GM21529 (cell line): ENCODE data around the gene TULP4.

ENCODE experiments used
- ATAC-seq: cut with Tn5 transposase; IDR thresholded peaks from one replicate; pipeline ENCODE4 v1.9.1; 2021; ENCODE audit not compliant: unreplicated experiment

TULP4 gene, protein sequence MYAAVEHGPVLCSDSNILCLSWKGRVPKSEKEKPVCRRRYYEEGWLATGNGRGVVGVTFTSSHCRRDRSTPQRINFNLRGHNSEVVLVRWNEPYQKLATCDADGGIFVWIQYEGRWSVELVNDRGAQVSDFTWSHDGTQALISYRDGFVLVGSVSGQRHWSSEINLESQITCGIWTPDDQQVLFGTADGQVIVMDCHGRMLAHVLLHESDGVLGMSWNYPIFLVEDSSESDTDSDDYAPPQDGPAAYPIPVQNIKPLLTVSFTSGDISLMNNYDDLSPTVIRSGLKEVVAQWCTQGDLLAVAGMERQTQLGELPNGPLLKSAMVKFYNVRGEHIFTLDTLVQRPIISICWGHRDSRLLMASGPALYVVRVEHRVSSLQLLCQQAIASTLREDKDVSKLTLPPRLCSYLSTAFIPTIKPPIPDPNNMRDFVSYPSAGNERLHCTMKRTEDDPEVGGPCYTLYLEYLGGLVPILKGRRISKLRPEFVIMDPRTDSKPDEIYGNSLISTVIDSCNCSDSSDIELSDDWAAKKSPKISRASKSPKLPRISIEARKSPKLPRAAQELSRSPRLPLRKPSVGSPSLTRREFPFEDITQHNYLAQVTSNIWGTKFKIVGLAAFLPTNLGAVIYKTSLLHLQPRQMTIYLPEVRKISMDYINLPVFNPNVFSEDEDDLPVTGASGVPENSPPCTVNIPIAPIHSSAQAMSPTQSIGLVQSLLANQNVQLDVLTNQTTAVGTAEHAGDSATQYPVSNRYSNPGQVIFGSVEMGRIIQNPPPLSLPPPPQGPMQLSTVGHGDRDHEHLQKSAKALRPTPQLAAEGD (N-terminal part only)

DNA sequence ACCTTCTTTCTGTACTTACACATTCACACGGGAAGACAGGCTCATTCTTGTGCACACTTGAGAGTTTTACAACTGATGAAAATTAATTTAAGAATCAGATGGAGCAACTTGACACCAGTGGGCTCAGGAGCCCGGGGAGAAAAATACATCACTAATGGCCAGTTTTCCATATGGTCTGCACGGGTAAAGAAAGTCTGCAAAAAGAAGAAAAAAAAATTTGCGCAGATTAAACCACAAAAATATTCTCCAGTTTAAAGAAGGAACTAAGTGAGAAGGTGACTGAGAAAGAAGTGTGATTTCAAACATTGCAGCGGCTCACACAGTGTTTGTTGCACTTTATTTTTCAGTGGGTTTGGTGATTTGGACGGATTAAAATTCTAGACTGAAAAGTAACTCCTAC lies at the start of gene TULP4:
TSS of gene TULP4 (plus strand) at position 301 of the 400 bp plus-strand sequence. CDS start 1,552 bp downstream, outside the sequence.
- ATAC-seq, result no peak

DNA sequence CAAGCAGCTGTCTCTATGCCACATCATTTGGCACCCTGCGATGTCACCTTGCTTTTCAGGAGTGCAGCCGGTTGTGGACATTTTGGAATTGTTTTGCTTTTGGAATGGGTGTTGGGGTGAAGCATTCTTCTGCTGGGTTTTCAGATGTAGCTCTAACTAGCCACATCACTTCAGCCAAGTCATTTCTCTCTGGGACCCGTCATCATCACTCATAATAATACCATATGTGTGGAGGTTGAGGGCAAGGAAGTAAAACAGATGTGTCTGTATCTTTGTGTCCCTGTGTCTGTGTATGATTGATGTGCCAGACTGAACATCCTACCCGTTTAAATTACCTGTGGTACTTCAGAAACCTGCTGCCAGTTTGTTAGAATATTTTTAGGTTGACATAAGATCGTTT lies 49.5 kb upstream of the TULP4 start:
- ATAC-seq, result peak; percentile 65

DNA sequence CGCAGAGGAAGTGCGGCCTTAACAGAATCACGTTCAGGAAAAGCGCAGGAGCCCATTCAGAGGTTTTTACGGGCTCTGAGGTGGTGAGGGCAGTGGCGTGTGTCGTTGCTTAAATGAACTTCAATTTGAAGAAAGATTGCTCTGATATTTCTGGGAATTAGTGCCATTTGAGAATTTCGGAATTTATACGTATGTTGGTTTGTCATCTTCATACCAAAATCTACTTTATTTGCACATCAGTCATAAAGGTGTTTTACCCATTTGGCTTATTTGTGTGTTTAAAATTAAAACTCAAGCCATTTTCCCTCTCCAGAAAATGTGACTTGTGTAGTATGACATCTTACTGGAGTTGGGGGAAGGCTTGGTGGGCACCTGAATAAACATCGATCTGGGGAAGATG lies 48.1 kb upstream of the TULP4 start:
- ATAC-seq, result no peak

DNA sequence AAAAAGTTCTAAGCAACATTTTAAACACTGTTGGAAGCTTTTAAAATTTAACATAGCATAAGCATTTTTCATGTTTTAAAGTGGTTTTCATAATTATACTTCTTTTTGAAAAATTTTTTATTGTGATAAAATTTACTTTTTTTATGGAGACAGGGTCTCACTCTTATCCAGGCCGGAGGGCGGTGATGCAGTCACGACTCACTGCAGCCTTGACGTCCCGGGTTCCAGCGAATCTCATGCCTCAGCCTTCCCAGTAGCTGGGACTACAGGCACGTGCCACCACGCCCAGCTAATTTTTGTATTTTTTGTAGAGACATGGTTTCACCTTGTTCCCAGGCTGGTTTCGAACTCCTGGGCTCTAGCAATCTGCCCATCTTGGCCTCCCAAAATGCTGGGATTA lies 46.1 kb upstream of the TULP4 start:
- no peak for ATAC-seq

DNA sequence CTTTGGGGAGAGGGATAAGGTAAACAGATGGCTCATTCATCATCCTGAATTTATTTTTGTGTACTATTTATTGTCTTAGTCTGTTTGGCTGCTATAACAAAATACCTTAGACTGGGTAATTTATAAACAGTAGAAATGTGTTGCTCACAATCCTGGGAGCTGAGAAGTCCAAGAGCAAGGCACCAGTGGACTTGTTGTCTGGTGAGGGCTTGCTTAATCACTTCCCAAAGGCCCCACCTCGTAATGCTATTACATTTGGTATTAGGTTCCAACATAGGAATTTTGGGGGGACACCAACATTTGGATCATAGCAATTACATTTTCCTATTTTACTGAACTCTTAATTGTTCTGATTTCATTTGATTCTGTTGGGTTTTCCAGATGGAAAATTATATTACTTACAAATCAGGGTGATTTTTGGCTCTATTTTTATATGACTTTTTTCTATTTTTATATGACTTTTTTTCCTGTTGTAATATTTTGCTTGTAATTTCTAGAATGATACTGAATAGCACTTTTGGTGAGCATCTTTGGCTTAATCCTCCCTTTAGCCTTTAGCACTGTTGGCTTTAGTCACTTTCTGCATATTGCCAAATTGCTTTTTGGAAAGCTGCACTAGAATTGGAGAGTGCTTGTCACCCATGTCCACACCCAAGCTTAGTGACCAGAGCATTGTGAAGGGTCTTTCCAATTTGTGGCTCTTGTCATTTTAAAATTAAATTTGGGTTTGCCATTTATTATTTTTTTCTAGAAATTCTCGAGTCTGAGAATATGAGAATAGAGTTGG lies 43.7 kb upstream of the TULP4 start:
- no peak for ATAC-seq

DNA sequence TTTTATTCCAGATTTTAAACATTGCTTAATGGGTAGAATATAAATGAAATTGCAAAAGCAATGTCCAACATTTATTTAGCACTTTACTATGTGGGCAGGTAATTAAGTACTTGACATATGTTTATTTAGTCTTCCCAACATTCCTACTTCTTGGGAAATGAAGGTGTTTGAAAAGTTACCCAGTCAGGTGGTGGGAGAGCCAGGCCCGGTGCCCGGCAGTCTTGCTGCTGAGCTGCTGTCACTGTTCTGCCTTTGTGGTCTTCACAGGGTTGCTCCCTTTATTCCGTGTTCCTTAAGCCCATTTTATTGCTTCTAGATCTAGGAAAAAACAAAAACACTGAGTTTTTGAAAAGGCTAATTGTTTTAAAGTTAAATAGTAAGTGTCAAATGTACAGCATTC lies 42.6 kb upstream of the TULP4 start:
- ATAC-seq, result no peak

DNA sequence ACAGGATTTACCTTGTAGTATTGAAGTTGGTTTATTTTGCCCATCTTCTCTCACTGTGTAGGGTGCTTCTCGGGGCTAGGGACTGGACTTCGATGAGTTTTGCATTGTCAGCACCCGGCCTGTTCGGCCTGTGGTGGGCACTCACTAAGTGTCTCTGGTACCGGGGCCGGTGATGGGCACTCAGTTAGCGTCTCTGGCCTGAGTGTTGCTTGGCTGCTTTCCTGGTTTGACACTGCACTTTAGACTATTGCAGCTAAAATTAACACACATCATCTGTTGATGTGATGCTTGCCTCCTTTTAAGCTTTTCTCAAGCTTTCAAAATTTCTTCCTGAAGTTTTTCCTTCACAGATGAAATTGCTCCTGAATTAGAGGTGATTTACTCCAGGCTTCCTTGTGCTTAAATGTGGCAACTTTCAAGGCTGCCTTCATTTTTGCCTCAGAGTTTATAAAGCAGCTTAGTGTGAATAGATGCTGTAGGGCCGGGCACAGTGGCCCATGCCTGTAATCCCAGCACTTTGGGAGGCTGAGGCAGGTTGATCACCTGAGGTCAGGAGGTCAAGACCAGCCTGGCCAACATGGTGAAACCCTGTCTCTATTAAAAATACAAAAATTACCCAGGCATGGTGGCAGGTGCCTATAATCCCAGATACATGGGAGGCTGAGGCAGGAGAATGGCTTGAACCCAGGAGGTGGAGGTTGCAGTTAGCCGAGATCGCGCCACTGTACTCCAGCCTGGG lies 41.7 kb upstream of the TULP4 start:
- ATAC-seq, result peak; percentile 15

DNA sequence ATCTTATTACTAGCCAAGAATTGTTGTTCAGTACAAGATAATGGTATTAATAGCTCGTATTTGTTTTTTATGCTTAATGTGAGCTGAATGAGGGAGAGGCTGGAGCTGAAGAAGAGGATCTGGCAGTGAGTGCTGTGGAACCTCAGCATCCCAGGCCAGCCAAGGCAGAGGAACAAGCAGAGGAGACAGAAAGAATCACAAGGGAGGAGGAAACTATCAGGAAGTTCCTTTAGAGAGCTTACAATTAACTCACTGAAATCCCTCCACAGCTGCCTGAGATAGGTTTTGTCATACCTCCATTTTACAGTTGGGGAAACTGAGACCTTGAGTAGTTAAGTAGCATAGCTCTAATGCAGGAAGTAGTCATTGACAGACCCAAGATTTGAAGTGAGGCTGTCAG lies 39.9 kb upstream of the TULP4 start:
- no peak for ATAC-seq

DNA sequence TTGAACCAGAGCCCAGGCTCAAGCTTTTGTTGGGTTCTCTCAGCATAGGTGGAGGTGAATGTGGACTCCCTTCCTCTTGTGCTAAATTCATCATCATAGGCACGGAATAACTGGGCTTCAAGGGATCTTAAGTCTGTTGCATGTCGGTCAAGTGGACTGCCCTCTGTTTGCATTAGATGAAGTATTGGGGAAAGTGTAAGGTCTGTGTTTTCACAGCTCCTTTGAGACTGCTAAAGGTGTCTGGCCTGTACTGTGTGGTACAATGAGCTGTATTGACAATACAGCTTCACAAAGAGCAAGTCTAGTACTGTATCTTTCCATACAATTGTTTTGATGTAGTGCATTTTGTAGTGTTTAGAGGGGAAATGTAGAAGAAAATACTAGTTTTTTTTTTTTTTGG lies 34.3 kb upstream of the TULP4 start:
- ATAC-seq, result no peak

DNA sequence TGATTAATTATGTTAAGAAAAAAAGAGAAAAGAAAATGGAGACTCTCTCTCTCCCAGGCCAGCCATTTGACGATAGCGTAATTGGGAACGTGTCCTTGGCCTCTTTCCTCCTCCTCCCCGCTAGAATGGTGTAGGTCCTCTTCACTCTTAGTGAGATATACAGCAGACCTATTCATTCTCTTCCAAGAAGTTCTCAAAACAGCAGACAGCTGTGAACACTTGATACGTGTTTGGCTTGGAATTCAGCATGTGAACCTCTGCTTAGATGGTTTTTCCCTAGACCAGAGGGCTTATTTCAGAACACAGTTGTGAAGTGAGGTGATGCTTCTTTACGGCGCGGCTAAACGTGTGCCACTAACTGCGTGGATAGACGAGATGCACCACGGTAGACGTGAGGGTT lies 32.6 kb upstream of the TULP4 start:
- ATAC-seq, result no peak

DNA sequence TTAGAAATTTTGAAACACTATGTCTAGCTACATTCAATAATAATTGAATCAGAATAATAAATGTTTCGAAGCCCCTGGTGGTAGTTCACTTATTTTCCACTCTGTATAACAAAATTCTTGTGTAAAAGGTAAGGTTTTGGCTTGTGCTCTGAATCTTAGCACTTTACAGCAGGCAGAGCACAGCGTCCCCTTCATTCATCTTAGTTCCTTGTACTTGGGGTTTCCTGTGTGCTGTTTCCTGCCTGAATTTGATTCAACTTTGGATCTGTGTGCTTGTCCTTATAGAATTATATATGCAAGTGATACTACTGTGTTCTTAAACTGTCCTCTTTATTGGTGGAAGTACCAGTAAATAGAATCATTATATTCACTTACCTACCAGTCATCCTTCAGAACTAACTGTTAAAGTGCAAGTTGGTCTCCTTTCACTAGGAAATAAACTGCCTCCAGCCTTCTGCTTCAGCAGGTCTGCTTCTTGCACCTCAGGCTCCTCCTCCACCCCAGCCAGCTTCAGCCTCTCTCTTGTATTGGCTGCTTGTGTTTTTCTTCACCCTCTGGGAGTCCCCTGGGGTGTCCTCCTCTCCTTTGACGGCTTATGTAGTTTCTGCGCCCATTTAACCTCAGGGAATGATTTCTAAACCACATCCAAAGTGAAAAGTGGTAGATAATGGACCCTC lies 28.8 kb upstream of the TULP4 start:
- ATAC-seq, result peak; percentile 71

DNA sequence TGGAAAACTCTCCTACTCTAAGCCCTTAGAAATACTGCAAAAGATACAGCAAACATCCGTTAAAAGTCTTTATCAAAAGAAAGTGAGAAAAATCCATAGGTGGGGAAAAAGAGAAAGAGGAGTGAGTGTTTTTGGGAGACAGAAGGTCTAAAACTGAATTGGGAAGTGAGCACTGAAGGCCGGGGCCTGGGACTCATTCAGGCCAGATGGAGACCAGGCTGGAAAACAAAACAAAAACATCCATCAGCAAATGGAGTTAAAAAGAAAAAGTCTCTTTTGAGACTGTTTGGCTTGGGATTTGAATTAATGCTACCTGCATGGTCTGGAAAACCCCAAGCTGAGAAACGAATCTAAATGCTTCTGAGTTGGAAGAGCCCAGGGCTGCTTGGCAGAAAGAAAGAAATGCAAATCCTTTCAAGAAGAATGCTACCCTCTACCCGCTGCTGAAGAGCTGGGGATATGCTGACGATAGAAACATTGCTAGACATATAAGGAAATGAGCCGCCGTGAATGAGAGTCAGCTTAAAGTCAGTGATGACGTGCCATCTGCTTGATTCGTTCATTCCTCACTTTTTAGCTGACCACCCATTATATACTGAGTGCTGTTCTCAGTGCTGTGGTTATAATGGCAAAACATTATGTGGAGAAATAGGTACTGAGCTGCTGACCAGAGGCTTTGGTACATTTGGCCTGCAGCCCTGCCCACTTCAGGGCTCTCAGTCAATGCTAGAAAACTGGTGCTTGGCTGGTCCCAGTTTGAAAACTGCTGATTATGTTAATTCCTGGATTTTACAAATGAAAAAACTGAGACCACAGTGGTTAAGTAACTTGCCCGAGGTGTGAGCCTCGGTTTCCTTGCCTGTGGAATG lies 28.0 kb upstream of the TULP4 start:
- ATAC-seq, result no peak

DNA sequence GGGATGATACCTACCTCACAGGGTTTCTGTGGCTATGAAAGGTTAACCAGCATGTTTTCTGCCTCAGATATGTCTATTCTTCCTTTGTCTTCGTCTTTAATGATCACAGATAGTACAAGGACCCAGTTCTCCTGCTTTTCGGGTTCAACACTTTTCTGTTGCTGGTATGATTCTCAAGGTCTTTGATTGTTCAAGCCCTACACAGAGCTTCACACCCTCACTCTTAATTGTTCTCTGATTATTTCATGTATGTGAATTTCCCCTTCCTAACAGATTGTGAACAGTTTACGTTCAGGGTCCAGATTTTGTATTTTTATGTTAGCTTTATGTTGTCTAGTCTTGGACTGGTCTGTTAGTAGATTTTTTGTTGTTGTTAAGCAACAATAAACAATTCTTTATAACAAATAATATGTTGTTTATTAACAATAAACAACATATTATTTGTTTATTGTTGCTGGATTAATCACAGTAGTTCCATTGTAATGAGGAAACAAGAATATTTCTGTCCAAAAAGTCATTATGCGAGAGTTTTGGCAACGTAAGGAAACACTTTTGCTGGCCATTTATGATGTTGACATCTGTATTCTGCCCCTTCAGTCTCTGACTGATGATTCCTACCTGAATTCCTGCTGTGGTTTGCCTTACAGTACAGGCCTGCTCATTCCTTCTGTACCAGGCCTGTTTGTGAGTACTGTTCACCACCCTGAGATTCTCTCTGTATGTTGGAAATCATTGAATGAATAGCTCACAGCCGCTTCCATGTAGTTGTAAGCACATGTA lies 27.2 kb upstream of the TULP4 start:
- ATAC-seq, result no peak

DNA sequence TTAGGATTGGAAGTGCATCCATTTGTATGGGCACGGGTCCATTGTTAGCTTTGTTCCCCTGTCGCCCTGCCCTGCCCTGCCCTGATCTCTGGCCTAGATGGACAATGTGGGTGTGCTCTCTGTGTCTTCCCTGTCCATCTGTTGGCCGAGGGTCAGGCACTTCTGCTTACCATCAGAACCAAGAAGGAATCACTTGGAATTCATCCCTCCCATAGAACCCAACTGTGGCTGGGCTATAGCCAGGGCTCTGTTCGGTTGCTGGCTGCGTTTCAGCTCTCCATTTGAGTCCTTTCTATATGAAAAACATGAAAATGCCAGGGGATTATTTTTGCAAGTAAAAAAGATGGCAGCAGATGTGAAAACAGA lies 26.6 kb upstream of the TULP4 start:
- no peak for ATAC-seq

DNA sequence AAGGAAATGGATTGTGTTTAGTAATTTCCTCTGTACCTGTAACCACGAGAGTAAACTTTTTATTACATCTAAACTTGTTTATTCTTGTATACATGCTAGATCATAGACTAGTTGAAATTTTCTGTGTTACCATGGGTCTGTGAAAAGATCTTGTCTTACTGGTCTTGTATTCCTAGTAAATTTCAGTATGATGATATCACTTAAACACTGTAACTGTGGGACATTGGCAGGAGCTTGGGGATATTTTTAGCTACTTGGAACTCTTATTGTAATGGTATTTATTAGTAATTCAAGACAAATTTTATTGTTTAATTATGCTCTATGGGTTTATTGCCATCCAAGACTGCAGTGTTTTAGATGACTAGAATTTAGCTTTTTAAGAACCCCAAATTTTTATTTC lies 25.9 kb upstream of the TULP4 start:
- ATAC-seq, result no peak

DNA sequence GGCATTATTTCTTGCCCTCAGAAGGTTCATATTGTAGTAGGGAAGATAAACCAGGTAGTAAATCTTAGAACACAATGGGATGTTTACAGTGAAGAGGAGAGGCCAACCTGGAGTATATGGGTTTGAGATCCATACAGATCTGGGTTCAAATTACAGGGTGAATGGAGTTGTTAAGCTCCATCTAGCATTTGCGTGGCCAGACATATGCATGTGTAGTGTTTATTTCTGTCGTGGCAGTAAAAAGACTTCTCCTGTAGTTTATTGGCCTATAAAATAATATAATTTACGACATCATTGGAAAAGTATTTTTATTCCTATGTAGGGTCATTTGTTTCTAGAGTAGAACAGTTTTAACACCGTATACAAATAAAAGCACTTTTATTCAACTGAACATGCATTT lies 25.2 kb upstream of the TULP4 start:
- ATAC-seq, result no peak

DNA sequence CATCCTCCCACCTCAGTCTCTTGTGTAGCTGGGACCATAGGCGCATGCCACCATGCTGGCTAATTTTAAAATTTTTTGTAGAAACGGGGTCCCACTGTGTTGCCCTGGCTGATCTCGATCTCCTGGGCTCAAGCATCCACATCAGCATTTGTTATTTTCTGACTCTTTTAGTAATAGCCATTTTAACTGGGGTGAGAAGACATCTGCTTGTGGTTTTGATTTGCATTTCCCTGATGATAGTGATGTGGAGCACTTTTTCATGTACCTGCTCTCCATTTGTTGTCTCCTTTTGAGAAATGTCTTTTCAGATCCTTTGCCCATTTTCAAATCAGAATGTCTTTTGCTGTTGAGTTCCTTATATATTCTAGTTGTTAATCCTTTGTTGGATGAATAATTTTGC lies 22.2 kb upstream of the TULP4 start:
- peak; percentile 68 for ATAC-seq

DNA sequence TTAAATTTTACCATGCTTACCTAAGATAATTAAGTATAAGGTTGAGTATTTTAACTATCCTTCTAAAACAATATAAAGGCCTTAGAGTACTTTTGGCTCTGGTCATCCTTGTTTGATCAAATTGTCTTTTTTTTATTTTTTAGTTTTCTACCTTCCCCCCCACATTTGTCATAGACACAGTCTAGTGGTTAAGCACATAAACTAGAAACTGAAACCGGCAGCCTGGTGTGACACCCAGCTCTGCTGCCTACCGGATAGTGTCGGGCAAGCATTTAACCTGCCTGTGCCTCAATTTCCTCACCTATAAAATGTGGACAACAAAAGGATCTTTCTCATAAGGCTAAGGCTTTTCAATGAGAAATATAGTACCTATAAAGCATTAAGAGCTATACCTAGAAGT lies 21.6 kb upstream of the TULP4 start:
- peak; percentile 90 for ATAC-seq

DNA sequence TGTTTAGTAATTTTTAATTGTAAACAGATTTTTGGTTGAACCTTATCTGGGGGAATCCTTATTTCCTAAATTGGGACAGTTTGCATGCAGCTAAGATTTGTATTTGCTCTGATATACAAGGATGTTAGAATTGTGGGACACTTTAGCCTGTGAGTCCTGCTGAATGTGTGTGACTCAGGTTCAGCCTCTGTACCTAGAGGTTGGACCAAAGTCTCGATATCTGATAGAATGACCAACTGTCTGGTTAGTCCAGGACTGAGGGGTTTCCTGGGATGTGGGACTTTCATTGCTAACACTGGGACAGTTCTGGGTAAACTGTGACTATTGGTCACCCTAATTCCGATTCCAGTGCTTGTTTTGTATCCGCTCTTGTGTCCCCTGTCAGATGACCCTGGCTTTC lies 20.2 kb upstream of the TULP4 start:
- ATAC-seq, result no peak
